GM23338 (cell line): ENCODE data around the gene COMMD10. TPM values are rescaled to one million over a fixed set of nuclear protein-coding genes. Genes with fewer than 3 reads are reported as not detected.

Experiments used
- EZH2 ChIP-seq: fragments of 200-600 bp; sonication (generic); IDR thresholded peaks from one replicate; pipeline ENCODE4 v1.8.0; 2017; ENCODE audit warnings: antibody characterized with exemption, mild to moderate bottlenecking, low read depth; ENCODE audit not compliant: unreplicated experiment
- NANOG ChIP-seq: IDR thresholded peaks from 2 replicates; pipeline ENCODE4 v1.6.1; 2016; ENCODE audit warnings: antibody characterized with exemption, borderline replicate concordance
- POLR2AphosphoS5 ChIP-seq: IDR thresholded peaks from 2 replicates; pipeline ENCODE4 v1.6.1; 2016; ENCODE audit warnings: antibody characterized with exemption, low read depth
- REST ChIP-seq: IDR thresholded peaks from one replicate; pipeline ENCODE4 v1.6.1; 2018; ENCODE audit warnings: antibody characterized with exemption; ENCODE audit not compliant: unreplicated experiment
- STAT1 ChIP-seq: IDR thresholded peaks from one replicate; pipeline ENCODE4 v1.6.1; 2016; ENCODE audit warnings: antibody characterized with exemption; ENCODE audit not compliant: unreplicated experiment
- ZNF331 ChIP-seq: fragments of 250-450 bp; sonication (Bioruptor Pico); IDR thresholded peaks from 2 replicates; pipeline ENCODE4 v1.5.0; 2020; ENCODE audit warnings: low read depth, mild to moderate bottlenecking, moderate library complexity
- ZNF462 ChIP-seq: fragments of 250-450 bp; sonication (Bioruptor Pico); IDR thresholded peaks from 2 replicates; pipeline ENCODE4 v1.5.0; 2020; ENCODE audit warnings: mild to moderate bottlenecking, moderate library complexity
- polyA plus RNA-seq: library from polyadenylated mRNA; unstranded; fragments of >200 nt; fragmentation: Nextera tagmentation; extraction: Ambion mirVana; gene quantifications from 2 replicates; pipeline ENCODE4 v1.2.1, GENCODE V29; 2016
- total RNA-seq: library from RNA; depleted of rRNA; stranded (reverse); fragments of >200 nt; shearing (Covaris generic); gene quantifications from 2 replicates; pipeline ENCODE4 v1.2.3, GENCODE V29; 2014

The COMMD10 gene
- total and polyA plus RNA-seq, 2 experiments from 2014 or later = 58.5 to 84.0 TPM

- TF ChIP-seq ZNF462 (CRISPR knock-in tag) = no peak
- no peak for TF ChIP-seq POLR2AphosphoS5
- TF ChIP-seq EZH2 = no peak
- TF ChIP-seq ZNF331 (CRISPR knock-in tag) = no peak
- TF ChIP-seq NANOG = no peak
- TF ChIP-seq REST = no peak
- no peak for TF ChIP-seq STAT1
Measured at GRCh38 chr5:116176121-116176520, 91.3 kb downstream of the COMMD10 start (continued).
